ENCODE results near the gene MUC2. TPM values are rescaled to one million over a fixed set of nuclear protein-coding genes. Genes with fewer than 3 reads are reported as not detected.

MUC2 gene
- total and polyA plus RNA-seq, 5 donors from 2014 or later = not detected

GRCh38 chr11:1082346-1082727, 7.7 kb downstream of the MUC2 start:
- Histone ChIP-seq H3K27me3 (ENCODE audit: control insufficient read depth, insufficient read depth, low read length) (no peaks in the 10 kb centered on the region), H3K27ac (ENCODE audit: insufficient read depth, low read length, poor library complexity, severe bottlenecking) (no peak overlapping the region), H3K36me3 (ENCODE audit: control insufficient read depth, insufficient read depth, low read length) (no peaks in the 10 kb centered on the region), H3K4me1 (ENCODE audit: control insufficient read depth, insufficient read depth, low read length, poor library complexity, severe bottlenecking) (no peaks in the 10 kb centered on the region), H3K4me3 (ENCODE audit: low read depth, low read length) (no peak overlapping the region), H3K9me3 (ENCODE audit: control insufficient read depth in 2 of 2, low read length in 2 of 2) (no peaks in the 10 kb centered on the region)
- Mint-ChIP-seq H3K4me1 (no peaks in the 10 kb centered on the region), H3K9me3 (no peaks in the 10 kb centered on the region), H3K36me3 (no peaks in the 10 kb centered on the region), H3K4me3 (no peak overlapping the region), H3K27me3 (no peaks in the 10 kb centered on the region), H3K27ac (no peak overlapping the region)
- DNase-seq (no peak), ATAC-seq (ENCODE audit: low read depth in 2 of 2) (no peak)

DNA sequence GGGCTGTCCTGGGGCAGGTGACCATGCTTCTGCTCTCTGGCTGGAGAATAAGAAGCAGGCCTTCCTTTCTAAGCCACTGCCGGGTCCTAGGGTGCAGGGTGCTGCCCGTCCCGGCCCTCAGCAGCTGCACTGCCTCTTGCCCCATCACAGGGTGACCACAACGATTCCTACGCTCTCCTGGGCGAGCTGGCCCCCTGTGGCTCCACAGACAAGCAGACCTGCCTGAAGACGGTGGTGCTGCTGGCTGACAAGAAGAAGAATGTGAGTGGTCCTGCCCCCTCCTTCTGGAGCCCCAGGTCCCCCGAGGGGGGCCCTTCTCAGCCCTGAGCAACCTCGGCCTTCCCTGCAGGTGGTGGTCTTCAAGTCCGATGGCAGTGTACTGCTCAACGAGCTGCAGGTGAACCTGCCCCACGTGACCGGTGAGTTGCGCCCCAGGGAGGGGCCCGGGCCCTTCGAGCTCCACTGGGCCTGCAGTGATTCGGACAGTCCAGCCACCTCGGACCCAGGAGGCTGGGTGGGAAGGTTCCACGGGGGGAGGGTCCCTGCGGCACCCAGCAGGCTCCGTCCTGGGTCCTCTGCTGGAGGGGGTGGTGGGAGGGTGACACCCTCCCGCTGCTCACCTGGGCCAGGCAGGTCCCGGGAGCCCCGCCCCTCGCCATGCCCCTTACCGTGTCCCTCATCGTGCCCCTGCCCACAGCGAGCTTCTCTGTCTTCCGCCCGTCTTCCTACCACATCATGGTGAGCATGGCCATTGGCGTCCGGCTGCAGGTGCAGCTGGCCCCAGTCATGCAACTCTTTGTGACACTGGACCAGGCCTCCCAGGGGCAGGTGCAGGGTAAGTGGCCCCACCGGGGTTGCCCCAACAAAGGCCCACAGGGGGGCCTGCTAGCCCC, 8.3 kb downstream of the MUC2 start:
- Histone ChIP-seq H3K27me3 (ENCODE audit: control insufficient read depth, insufficient read depth, low read length) (no peaks in the 10 kb centered on the region), H3K9me3 (ENCODE audit: control insufficient read depth in 2 of 2, low read length in 2 of 2) (no peaks in the 10 kb centered on the region), H3K27ac (ENCODE audit: insufficient read depth, low read length, poor library complexity, severe bottlenecking) (no peak overlapping the region), H3K36me3 (ENCODE audit: control insufficient read depth, insufficient read depth, low read length) (no peaks in the 10 kb centered on the region), H3K4me1 (ENCODE audit: control insufficient read depth, insufficient read depth, low read length, poor library complexity, severe bottlenecking) (no peaks in the 10 kb centered on the region), H3K4me3 (ENCODE audit: low read depth, low read length) (no peak overlapping the region)
- H3K4me1 Mint-ChIP-seq = no peaks in the 10 kb centered on the region
- H3K27me3 Mint-ChIP-seq = no peaks in the 10 kb centered on the region
- no peak for DNase-seq
- no peak for ATAC-seq (ENCODE audit: low read depth in 2 of 2)
- no peak overlapping the region for H3K27ac Mint-ChIP-seq
- no peaks in the 10 kb centered on the region for H3K36me3 Mint-ChIP-seq
- no peaks in the 10 kb centered on the region for H3K9me3 Mint-ChIP-seq
- H3K4me3 Mint-ChIP-seq = no peak overlapping the region

- H3K27ac ChIP-seq (ENCODE audit: insufficient read depth, low read length, poor library complexity, severe bottlenecking) = no peak overlapping the region
- H3K4me1 ChIP-seq (ENCODE audit: control insufficient read depth, insufficient read depth, low read length, poor library complexity, severe bottlenecking) = no peaks in the 10 kb centered on the region
- no peaks in the 10 kb centered on the region for H3K9me3 ChIP-seq (ENCODE audit: control insufficient read depth in 2 of 2, low read length in 2 of 2)
- ATAC-seq (ENCODE audit: low read depth in 2 of 2) (no peak), DNase-seq (no peak)
- H3K36me3 Mint-ChIP-seq = no peaks in the 10 kb centered on the region
- no peak overlapping the region for H3K4me3 Mint-ChIP-seq
- no peaks in the 10 kb centered on the region for H3K27me3 Mint-ChIP-seq
- H3K27ac Mint-ChIP-seq = no peak overlapping the region
- no peaks in the 10 kb centered on the region for H3K36me3 ChIP-seq (ENCODE audit: control insufficient read depth, insufficient read depth, low read length)
- H3K9me3 Mint-ChIP-seq = no peaks in the 10 kb centered on the region
- H3K4me1 Mint-ChIP-seq = no peaks in the 10 kb centered on the region
- no peak overlapping the region for H3K4me3 ChIP-seq (ENCODE audit: low read depth, low read length)
- H3K27me3 ChIP-seq (ENCODE audit: control insufficient read depth, insufficient read depth, low read length) = no peaks in the 10 kb centered on the region
Observed at GRCh38 chr11:1083621-1084551, 9.2 kb downstream of the MUC2 start.

- Histone ChIP-seq H3K4me3 (ENCODE audit: low read depth, low read length) (no peak overlapping the region), H3K4me1 (ENCODE audit: control insufficient read depth, insufficient read depth, low read length, poor library complexity, severe bottlenecking) (no peaks in the 10 kb centered on the region), H3K36me3 (ENCODE audit: control insufficient read depth, insufficient read depth, low read length) (no peaks in the 10 kb centered on the region), H3K9me3 (ENCODE audit: control insufficient read depth in 2 of 2, low read length in 2 of 2) (no peaks in the 10 kb centered on the region), H3K27ac (ENCODE audit: insufficient read depth, low read length, poor library complexity, severe bottlenecking) (no peak overlapping the region), H3K27me3 (ENCODE audit: control insufficient read depth, insufficient read depth, low read length) (no peaks in the 10 kb centered on the region)
- H3K4me1 Mint-ChIP-seq = no peaks in the 10 kb centered on the region
- no peaks in the 10 kb centered on the region for H3K36me3 Mint-ChIP-seq
- no peaks in the 10 kb centered on the region for H3K9me3 Mint-ChIP-seq
- no peak overlapping the region for H3K4me3 Mint-ChIP-seq
- H3K27ac Mint-ChIP-seq = no peak overlapping the region
- ATAC-seq (ENCODE audit: low read depth in 2 of 2) = no peak
- no peaks in the 10 kb centered on the region for H3K27me3 Mint-ChIP-seq
- DNase-seq = no peak
Observed at GRCh38 chr11:1084561-1085439, 10.1 kb downstream of the MUC2 start.

GRCh38 chr11:1085440-1086170, 10.9 kb downstream of the MUC2 start:
- Histone ChIP-seq H3K36me3 (ENCODE audit: control insufficient read depth, insufficient read depth, low read length) (no peaks in the 10 kb centered on the region), H3K27me3 (ENCODE audit: control insufficient read depth, insufficient read depth, low read length) (no peaks in the 10 kb centered on the region), H3K4me3 (ENCODE audit: low read depth, low read length) (no peak overlapping the region), H3K9me3 (ENCODE audit: control insufficient read depth in 2 of 2, low read length in 2 of 2) (no peaks in the 10 kb centered on the region), H3K4me1 (ENCODE audit: control insufficient read depth, insufficient read depth, low read length, poor library complexity, severe bottlenecking) (no peaks in the 10 kb centered on the region), H3K27ac (ENCODE audit: insufficient read depth, low read length, poor library complexity, severe bottlenecking) (no peak overlapping the region)
- H3K27me3 Mint-ChIP-seq = no peaks in the 10 kb centered on the region
- H3K4me3 Mint-ChIP-seq = no peak overlapping the region
- no peaks in the 10 kb centered on the region for H3K9me3 Mint-ChIP-seq
- no peak overlapping the region for H3K27ac Mint-ChIP-seq
- no peaks in the 10 kb centered on the region for H3K4me1 Mint-ChIP-seq
- ATAC-seq (ENCODE audit: low read depth in 2 of 2) (no peak), DNase-seq (no peak)
- H3K36me3 Mint-ChIP-seq = no peaks in the 10 kb centered on the region

DNA sequence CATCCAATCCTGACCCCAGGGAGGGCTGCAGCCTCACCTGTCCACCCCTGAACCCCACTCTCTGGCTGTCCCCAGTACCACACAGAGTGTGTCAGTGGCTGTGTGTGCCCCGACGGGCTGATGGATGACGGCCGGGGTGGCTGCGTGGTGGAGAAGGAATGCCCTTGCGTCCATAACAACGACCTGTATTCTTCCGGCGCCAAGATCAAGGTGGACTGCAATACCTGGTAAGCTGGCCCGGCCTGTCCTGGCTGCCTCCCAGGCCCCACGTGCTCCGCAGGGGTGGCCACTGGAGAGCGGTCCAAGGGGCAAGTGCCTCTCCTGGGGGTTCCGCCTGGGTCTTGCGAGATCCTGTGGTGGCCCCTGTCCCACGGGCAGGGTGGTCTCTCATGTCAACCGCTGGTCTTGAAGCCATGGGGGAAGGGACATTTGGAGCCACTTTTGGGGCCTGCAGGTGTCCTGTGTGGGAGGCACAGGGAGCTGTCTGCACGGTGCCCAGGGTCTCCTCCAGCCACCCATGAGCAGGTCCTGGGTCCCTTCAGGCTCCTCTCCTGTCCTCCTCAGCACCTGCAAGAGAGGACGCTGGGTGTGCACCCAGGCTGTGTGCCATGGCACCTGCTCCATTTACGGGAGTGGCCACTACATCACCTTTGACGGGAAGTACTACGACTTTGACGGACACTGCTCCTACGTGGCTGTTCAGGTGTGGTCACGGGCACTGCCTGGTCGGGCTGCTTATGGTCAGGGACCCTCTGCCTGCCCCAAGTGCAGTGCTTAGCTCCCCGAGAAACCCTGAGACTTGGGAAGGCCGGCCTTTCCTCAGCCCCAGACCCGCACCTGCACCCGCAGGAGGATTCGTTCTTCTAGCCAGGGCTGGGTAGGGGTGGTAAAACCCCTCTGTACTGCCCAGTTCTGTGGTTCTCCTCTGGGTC, 11.8 kb downstream of the MUC2 start:
- DNase-seq (no peak), ATAC-seq (ENCODE audit: low read depth in 2 of 2) (no peak)
- Histone ChIP-seq H3K27me3 (ENCODE audit: control insufficient read depth, insufficient read depth, low read length) (no peaks in the 10 kb centered on the region), H3K4me1 (ENCODE audit: control insufficient read depth, insufficient read depth, low read length, poor library complexity, severe bottlenecking) (no peaks in the 10 kb centered on the region), H3K27ac (ENCODE audit: insufficient read depth, low read length, poor library complexity, severe bottlenecking) (no peak overlapping the region), H3K9me3 (ENCODE audit: control insufficient read depth in 2 of 2, low read length in 2 of 2) (no peaks in the 10 kb centered on the region), H3K36me3 (ENCODE audit: control insufficient read depth, insufficient read depth, low read length) (no peaks in the 10 kb centered on the region), H3K4me3 (ENCODE audit: low read depth, low read length) (no peak overlapping the region)
- no peaks in the 10 kb centered on the region for H3K9me3 Mint-ChIP-seq
- H3K4me3 Mint-ChIP-seq = no peak overlapping the region
- no peaks in the 10 kb centered on the region for H3K36me3 Mint-ChIP-seq
- H3K27me3 Mint-ChIP-seq = no peaks in the 10 kb centered on the region
- H3K27ac Mint-ChIP-seq = no peak overlapping the region
- H3K4me1 Mint-ChIP-seq = no peaks in the 10 kb centered on the region

Measured in CD4-positive, CD25-positive, alpha-beta regulatory T cell (primary cell).